NCI-H2227 (cell line): ENCODE measurements around the gene SEMA6A.
A peak's percentile ranks its signal among the peaks of the same experiment; 100 is the strongest.

Experiments used
- DNase-seq: peaks from one replicate; lab custom pipeline; 2025; ENCODE audit not compliant: unreplicated experiment; lab: John Stamatoyannopoulos, UW

SEMA6A gene

DNA sequence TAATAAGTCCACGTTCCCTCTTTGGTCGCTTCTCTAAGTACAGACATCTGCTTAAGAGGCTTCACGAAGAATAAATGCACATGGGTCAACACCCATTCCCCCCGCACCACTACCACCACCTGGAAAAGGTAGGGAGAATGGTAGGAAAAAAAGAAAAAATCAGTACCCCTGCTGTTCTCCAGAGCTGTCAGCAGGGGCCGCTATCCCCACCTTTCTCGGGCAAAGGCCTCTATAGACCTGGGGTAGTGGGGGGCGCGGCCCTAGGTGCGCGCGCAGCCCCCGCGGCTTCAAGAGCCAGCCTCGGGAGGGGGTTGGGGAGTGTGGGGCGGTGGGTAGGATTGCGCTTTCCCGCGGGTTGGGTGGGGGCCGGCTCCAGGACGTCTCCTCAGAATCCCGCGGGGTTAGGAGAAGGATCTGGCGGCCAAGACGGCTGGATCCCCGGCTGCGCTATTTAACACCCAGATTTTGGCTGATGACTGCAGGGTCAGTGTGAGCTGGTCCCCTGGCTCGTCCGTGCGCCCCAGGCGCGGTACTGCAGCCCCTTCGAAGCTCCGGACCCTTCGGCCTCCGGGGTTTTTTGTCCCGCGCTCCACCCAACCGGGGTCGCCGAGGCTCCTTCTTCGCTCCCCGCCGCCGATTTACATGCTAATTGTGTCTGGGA lies 1.6 kb upstream of the SEMA6A start:
- DNase-seq: peak; percentile 83

DNA sequence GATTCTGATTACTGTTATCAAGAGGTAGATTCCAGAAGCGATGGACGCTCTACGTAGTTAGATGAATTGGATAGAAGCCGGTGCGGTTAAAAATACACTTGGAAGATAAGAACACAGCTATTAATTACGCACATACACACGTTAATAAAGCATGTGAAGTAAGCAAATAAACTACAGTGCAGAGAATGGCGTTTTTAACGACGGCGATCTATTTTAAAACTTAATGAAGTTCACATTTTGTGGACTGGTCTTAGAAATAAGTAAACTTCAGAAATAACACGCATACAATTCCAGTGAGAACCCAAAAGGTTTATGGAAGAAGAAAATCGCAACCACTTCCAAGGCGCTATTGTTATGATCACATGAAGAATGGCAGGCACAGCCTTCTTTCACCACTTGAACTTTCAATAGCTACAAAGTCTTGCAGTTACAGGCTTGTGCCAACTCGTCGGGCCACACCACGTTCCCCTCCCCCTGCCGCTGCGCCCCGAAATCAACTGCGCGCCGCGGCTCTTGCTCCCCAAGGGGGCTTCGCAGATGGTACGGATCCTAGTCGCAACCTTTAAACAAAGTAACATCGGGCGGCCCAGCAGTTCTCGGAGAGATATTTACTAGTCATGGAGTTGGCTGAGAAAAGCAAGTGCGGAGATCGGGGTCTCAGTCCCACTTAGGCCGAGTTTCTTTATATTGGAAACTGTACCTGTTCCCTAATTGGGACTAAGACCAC lies 866 bp upstream of the SEMA6A start:
- DNase-seq: peak; percentile 55

DNA sequence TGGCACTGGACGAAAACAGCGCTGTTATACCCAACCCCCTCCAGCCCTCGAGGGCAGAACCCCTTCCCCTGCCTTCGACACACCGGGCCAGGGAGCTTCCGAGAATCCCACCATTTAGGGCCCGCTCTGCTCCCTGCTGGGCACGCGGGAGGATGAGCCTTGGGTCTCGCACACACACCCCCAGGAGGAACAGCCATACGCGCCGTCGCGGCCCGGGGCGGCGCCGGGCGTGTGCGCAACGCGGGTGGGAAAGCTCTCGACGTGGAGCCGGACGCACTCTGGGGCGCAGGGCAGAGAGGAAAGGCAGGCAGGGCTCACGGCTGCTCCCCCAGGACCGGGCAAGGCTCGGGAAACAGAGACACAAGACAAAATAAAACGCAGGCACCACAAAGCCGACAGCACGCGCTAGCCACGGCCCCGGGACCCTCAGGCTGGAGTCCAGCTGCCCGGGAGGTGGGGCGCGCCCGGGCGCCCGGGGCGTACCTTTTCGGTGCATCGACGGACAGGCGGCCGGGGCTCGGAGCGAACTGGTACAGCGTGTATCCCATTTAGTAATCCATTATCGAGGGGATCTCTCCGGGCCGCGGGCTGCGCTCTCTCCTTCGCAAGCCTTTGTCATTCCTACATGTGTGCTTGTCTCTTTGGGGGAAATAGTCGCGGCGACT lies 789 bp downstream of the SEMA6A start:
- DNase-seq: peak; percentile 36

DNA sequence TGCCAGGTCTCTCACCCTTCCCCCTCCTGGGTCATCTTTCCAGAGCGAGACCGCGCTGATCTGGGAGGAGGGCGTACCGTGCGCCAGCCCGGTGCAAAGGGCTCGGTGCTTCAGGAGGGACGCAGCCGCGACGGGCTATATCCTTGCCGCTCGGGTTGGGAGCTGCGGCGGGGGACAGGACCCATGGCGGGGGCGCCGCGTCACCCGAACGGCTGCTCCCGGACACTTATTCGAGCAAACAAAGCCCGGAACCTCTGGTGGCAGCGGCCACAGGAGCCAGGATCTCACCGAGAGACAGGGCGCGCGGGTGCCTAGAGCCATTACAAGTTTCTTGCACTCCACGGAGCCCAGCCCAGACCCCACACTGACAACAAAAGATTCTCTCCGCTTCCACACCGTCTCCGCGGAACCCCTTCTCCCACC lies 1.3 kb downstream of the SEMA6A start:
- DNase-seq: peak; percentile 44

DNA sequence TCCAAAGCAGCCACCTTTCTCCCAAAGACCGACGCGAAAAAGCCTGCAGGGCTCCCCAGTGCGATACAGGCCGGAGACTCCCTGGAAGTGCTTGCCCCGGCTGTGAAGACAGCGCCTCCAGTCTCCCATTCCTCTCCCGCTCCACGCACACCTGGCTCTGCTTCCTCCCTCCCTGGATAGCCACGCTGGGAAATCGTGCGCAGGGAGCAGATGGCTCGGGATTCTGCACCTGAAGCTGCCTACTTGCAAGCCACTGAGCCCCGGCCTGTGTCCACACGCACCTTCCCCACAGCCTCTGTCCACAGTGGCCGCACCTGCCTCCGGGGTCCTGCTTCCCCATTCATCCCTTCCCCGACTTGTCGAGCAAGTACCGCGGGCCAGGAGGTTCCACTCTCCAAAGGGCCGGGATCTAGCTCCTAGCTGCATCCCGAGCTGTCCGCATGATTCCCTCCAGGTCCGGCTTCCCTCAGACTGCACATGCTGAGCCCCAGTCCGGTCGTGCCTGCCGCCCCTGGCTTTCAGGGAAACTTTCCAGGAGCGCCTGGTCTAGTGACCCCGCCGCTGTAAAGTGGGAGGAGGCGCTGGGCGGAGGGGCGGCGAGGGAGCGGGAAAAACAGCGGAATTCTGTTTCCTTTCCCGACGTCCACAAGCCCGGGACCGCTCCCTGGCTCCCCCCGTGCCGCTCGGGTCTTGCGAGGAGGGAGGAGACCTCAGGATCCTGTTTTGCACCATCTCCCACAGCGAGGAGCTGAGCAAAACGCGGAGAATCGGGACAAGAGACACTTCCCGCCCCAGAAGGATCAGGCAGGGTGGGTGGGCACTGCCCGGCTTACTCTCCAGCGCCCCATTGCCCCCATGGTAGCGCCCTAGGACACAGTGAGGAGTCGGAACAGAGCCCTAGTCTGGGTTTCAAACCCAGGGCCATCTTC lies 2.0 kb downstream of the SEMA6A start:
- peak; percentile 49 for DNase-seq

DNA sequence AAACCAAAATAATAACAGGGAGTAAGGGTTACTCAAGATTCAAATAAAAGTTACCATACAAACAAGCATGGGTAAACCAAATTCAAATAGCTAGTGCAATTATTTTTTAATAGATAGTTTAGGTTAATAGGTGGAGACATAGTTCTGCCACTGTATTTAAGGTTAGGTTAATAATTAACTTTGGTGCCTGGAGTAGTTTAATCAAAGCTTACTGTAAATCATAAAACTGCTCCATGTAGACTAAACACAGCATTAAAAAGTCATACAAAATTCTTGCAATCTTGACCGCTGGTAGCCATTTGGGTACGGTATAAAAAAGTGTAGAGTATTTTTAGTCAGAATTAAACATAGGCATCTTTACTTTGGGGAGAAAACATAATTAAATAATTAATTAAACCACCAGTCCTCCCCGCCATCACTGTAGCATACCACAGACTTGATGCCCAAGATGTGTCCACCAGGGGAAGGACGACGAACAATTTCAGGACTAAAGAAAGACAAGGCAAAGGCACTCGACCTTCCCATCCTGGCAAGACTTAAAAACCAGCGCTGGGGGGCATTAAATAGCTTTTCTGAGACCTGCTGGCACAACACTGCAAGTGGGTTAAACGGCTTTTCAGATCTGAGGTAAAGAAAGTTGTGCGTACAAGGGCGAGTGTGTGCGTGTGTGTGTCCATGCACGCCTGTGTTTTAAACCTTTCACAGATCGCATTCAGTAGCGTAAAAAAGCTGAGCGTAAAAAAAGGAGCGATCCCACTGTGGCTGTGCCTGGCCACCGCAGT lies 2.9 kb downstream of the SEMA6A start:
- DNase-seq: peak; percentile 33

DNA sequence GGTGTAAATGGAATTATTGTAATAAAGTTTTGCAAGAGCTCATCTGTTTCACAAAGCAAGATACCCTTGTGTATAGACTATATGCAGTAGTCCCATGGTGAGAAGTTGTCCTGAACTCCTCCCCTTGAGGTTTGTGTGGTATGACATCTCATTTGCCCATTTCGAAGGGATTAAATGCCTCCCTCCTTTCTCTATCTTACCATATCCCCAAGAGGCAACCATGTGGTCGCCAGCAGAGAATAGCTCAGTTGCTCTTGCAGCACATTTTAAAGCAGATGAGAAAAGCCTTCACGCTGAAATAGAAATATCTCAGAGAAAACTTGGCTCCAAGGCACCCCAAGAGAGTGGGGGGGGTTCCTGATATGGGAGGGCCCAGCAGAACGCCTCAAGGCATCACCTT lies 4.6 kb downstream of the SEMA6A start:
- DNase-seq: no peak

DNA sequence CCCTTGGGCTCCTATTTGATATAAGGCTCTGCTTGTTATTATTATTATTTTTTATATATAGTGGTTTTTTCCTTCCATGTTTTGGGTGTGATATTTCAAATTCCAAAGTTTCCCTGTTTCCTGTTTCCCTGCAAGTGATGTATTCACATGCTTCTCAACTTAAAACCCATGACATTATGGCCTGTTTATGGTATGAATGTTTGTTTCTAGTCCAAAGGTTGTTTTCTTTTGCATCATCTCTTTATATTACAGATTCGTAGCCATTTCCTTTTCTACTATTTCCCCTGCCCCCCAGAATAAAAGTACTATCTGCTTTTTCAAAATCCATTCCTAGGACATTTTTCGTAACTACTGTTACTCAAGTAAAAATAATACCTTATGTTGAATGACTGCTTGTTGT lies 7.5 kb downstream of the SEMA6A start:
- DNase-seq: no peak

DNA sequence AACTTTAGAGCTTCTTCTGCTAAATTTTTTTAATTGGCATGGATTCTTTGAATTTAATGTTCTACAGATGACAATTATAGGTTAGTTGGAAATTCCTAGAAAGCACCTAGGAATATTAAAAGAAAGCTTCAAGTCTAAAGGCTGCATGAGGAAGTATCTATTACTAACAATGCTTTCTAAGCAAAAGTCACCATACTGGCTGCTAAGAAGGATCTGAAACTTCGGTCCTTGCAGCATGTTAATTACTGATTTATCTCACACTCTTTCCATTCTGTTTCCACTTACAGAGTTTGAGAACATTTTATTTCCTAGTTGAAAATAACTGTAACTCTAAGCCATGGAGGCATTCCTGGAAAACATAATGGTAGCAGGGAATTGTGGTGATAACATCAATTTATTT lies 8.4 kb downstream of the SEMA6A start:
- no peak for DNase-seq

DNA sequence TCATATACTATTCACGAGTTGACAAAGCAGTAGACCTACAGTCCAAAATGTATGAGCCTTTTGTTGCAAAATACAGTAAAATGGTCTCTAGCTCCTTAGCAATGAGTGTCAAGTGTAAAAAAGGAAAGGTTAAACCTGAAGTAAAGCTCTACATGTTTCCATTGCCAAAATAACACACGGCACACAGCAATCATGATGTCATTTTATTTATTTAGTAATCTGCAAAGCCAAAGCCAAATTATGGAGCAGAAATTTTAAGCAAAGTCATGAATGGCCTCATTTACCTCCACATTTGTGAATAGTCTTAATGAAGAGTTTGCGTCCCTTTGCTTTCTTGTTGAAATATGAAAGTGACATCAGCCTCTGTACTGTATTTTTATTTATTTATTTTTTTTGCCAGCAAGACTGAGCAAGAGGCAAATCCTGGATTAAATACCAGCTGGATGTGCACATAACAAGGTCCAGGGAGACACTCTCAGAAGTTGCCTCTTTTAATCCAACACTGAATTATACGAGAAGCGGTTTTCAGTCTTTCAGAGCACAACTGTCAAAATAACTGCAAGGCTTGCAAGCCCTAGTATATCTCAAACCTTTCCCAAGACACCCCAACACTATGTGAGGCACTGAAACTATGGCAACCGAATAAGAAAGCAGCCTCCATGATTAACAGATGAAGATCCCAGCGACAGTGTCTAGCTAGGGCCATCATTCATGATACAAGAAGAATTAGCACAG lies 9.7 kb downstream of the SEMA6A start:
- DNase-seq: no peak

DNA sequence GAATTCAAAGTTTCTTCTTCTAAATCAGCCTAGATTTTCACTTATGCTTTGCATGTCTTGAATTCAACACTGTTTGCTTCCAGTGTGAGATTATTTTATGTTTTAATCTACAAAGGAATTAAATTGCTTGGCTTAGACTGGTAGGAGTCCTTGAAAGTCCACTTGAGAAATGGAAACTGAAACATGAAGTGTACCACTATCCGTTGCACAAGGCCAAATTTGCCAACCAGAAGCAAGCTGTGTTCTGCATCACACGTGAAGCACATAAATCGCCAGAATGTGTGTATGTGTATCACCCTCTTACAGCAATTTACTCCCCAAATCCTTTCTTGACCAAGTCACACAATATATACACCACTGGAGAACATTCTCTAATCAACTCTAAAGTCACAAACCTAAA lies 10.3 kb downstream of the SEMA6A start:
- DNase-seq: no peak

DNA sequence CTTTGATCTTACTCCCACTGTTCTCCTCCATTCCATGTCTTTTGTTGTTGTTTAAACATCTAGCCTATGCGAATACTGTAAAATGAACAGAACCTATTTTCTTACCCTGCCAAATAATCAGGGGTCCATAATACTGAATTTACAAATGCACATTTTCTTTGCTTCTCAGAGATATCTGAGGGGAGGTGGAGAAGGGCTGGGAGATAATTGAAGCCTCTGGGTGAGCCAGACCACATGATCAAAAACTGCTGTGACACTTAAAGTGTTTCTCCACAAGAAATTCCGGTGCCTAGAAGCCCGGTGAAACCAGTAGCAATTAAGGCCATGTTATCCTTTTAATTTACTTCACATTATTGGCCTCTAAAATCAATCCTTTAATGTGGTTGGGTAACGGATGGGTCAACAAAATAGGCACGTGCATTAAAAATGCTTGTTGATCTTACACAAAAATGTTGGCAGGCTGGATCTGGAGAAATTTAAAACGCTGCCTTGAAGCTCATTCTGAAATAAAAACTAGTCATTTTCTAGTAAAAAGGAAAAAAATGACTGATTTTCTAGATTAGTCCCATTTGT lies 10.8 kb downstream of the SEMA6A start:
- peak; percentile 1 for DNase-seq

DNA sequence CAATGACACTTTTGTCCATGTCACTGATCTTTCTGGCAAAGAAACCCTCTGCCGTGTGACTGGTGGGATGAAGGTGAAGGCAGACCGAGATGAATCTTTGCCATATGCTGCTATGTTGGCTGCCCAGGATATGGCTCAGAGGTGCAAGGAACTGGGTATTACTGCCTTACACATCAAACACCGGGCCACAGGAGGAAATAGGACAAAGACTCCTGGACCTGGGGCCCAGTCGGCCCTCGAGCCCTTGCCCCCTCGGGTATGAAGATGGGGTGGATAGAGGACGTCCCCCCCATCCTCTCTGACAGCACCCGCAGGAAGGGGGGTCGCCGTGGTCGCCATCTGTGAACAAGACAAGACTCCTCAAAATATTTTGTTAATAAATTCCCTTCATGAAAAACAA lies 12.0 kb downstream of the SEMA6A start:
- no peak for DNase-seq

DNA sequence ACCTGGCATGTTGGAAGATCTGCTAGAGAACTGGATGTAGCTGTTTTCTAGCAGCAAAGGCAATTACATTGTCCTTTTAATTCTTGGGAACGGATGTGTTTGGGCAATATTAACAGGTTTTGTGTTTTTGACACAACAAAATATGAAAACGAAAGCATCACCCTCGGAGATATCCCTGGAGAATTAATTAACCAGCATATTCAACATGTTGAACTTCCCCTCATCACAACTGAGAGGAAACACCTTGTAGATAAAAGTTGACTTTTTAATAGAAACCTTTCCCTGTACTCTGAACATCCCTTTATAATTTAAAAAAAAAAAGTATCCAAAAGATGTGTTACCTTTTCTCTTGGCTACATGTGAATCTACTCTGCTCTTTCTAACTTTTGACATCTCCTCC lies 13.0 kb downstream of the SEMA6A start:
- DNase-seq: no peak

DNA sequence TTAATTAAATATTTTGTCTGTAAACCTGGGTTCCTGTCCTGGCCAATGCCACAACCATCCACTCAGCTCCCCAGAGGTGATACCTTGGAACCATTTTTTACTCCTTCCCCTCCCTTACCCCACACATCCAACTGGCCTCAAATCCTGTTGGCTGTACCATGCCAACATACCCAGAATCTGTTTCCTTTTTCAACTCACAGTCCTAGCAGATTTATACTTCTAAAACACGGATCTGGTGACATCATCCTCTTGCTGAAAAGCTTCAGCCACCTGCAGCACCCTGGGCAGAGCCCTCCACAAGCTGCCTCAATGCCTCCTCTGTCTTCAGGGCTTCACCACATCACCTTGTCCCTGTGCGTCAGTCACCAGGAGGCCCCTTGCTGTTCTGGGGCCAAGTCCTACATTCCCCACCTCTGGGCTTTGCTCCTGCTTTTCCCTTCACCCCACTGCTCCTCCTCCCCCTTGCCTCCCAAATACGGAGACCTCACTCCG lies 14.9 kb downstream of the SEMA6A start:
- no peak for DNase-seq

DNA sequence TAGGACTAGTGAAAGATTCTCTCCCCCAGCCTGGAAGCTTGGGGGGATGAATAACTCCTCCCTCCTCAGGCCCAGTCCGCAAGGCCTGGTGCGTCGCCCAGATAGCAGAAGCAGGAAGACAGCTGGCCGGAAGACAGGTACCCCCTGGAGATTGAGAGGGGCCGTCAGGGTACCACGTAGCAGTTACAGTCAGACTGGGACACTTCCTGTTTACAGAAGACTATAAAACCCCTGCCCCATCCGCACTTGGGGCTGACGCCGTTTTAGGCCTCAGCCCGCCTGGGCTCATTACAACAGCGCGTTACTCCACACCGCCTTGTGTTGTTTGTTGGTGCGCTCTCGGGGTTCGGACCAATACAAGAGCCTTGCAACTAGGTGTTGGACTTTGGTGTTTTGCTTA lies 15.4 kb downstream of the SEMA6A start:
- no peak for DNase-seq

DNA sequence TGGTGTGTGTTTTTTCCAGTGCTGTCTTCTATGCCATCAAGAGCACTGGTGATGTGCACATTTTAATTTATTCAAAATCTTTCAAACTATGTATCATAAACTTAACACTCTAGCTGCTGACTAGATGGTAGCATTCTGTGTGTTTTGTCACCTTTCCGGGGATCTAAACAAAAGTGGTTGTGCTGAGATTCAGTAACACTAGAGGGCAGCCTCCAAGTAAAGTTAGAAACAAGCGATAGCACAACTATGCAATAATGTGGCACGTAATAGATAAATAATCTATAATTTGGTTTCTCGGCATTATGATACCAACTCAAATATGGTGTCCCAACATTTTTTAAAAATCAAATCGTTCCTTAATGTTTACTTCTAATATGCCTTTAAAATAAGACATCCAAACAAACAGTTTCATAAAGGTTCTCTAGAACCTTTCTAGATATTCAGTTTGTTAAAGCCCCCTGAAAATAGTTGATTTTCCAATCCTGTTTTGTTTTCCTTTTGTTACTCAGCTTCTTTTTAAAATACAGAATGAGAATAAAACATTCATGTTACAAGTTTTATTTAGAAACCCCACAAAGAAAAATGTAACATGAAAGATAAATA lies 16.9 kb downstream of the SEMA6A start:
- DNase-seq: peak; percentile 19

DNA sequence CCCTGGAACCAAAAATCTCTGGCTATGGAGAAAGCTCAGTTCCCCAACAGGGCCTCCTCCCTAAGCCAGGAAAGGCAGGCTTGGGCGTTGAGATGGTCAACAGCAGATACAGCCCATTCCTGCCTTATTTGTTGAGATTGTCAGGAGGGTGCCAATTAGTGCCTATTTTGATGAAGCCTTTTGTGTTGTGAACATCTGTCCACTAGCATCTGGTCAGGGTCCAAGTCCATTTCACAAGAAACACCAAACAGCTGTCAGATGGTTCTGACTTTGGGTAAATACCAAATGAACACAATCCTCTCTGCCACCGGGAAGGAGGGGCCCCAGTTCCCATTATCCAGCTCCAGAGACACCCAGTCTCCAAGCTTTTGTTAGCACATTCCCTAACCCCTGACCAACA lies 19.9 kb downstream of the SEMA6A start:
- DNase-seq: peak; percentile 14

DNA sequence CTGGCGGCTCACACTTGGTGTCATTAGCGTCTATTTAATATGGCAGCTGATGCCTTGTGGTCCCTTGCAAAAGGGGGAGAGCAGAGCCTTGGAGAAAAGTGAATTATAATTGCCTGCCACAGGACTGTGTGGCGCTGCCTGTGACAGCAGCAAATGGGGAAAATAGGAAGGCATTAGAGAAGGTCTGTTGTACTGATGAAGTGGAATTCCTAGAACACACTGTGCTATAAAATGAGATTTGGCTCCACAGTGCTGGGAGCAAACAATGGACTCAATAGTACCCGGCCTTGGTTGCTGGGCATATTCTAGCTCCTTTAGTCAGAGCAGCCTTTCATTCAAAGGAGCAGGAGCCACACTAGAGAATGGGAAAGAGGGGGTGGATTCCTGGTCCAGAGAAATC lies 21.3 kb downstream of the SEMA6A start:
- DNase-seq: peak; percentile 21
